Mesendoderm (in vitro differentiated cells): Measurements from ENCODE around the gene CDK5RAP2.

Experiments
- DNase-seq: peaks from one replicate; pipeline ENCODE4 v3.0.0; 2013
- H2AK5ac ChIP-seq: 2 replicates; pipeline ENCODE4 v1.6.1; 2013; ENCODE audit warnings: low read length, inconsistent platforms
- H2BK120ac ChIP-seq: 2 replicates; pipeline ENCODE4 v1.6.1; 2013; ENCODE audit warnings: low read depth, mild to moderate bottlenecking, low read length, moderate library complexity, mixed read lengths
- H2BK15ac ChIP-seq: replicated peaks from 2 replicates; pipeline ENCODE4 v1.6.1; 2013; ENCODE audit warnings: low read depth, mild to moderate bottlenecking, moderate library complexity
- H2BK5ac ChIP-seq: 2 replicates; pipeline ENCODE4 v1.6.1; 2013; ENCODE audit warnings: low read length, inconsistent platforms
- H3K18ac ChIP-seq: 2 replicates; pipeline ENCODE4 v1.6.1; 2013; ENCODE audit warnings: mild to moderate bottlenecking, low read length, mixed read lengths
- H3K23ac ChIP-seq: one replicate; pipeline ENCODE4 v1.6.1; 2013; ENCODE audit warnings: low read length
- H3K27ac ChIP-seq: 2 replicates; pipeline ENCODE4 v1.5.1; 2013; ENCODE audit warnings: low read depth, mild to moderate bottlenecking, inconsistent platforms, low read length, moderate library complexity
- H3K27me3 ChIP-seq: 2 replicates; pipeline ENCODE4 v1.6.1; 2013; ENCODE audit warnings: low read length, control low read depth, mild to moderate bottlenecking, inconsistent platforms; ENCODE audit not compliant: insufficient read depth, poor library complexity
- H3K36me3 ChIP-seq: 2 replicates; pipeline ENCODE4 v1.6.1; 2013; ENCODE audit warnings: low read length, inconsistent platforms; ENCODE audit not compliant: control insufficient read depth, insufficient read depth
- H3K4ac ChIP-seq: one replicate; pipeline ENCODE4 v1.6.1; 2013; ENCODE audit warnings: low read depth, mild to moderate bottlenecking, low read length, moderate library complexity
- H3K4me1 ChIP-seq: 2 replicates; pipeline ENCODE4 v1.6.1; 2013; ENCODE audit warnings: low read depth, low read length, inconsistent platforms; ENCODE audit not compliant: control insufficient read depth
- H3K4me2 ChIP-seq: 2 replicates; pipeline ENCODE4 v1.6.1; 2013; ENCODE audit warnings: low read length
- H3K4me3 ChIP-seq: 2 replicates; pipeline ENCODE4 v1.5.1; 2013; ENCODE audit warnings: mild to moderate bottlenecking, low read length
- H3K56ac ChIP-seq: one replicate; pipeline ENCODE4 v1.6.1; 2013; ENCODE audit warnings: low read length
- H3K79me1 ChIP-seq: 2 replicates; pipeline ENCODE4 v1.6.1; 2013; ENCODE audit warnings: low read length, inconsistent platforms
- H3K79me2 ChIP-seq: 2 replicates; pipeline ENCODE4 v1.6.1; 2013; ENCODE audit warnings: mild to moderate bottlenecking, low read length; ENCODE audit not compliant: control insufficient read depth, insufficient read depth
- H3K9ac ChIP-seq: 2 replicates; pipeline ENCODE4 v1.6.1; 2013; ENCODE audit warnings: low read length, inconsistent platforms
- H4K5ac ChIP-seq: one replicate; pipeline ENCODE4 v1.6.1; 2013; ENCODE audit warnings: low read length
- H4K8ac ChIP-seq: one replicate; pipeline ENCODE4 v1.6.1; 2013; ENCODE audit warnings: low read depth, mild to moderate bottlenecking, control low read depth, low read length, moderate library complexity
- WGBS: extraction: QIAGEN DNeasy Blood & Tissue Kit; methylation state at CpG from one replicate; pipeline ENCODE4 v1.1.7; 2013; ENCODE audit warnings: low lambda C conversion rate, missing lambda C conversion rate; ENCODE audit not compliant: insufficient coverage; ENCODE audit errors: extremely low coverage; 5-methylcytosine and 5-hydroxymethylcytosine counted together

The CDK5RAP2 gene

DNA sequence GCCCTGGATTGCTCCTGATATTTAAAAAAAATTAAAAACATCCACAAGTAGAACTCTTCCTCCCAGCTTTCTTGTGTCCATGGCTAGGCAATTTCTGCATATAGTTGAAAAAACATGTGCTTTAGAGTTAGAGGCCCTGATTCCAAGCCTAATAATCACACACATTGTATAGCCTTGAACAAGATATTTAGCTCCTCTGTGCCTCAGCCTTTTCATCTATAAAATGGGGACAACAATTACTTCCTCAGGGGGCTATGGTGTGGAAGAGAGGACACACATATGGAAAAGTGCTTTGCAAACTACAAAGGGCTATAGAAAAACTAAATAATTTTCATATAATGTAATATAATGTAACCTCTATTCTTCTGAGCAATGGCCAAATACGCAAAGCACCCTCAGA, 23.0 kb upstream of the CDK5RAP2 start:
- no peaks in the 10 kb centered on the region for H3K27me3 ChIP-seq
- no peak overlapping the region for H2BK5ac ChIP-seq
- WGBS, result no CpG with 5 or more reads among the region's 1 CpG
- H3K9ac ChIP-seq, result no peak overlapping the region
- H3K4me3 ChIP-seq, result no peak overlapping the region
- H3K79me1 ChIP-seq, result no peaks in the 10 kb centered on the region
- H2AK5ac ChIP-seq, result no peak overlapping the region
- no peak for DNase-seq
- H3K56ac ChIP-seq, result no peak overlapping the region
- peak overlapping the region; percentile 28 for H4K8ac ChIP-seq
- H4K5ac ChIP-seq, result no peak overlapping the region
- no peak overlapping the region for H3K23ac ChIP-seq
- H3K4me2 ChIP-seq, result no peak overlapping the region
- H3K4me1 ChIP-seq, result no peaks in the 10 kb centered on the region
- H3K18ac ChIP-seq, result no peak overlapping the region
- no peak overlapping the region for H3K4ac ChIP-seq
- H3K27ac ChIP-seq, result no peak overlapping the region
- no peak overlapping the region for H2BK120ac ChIP-seq
- H2BK15ac ChIP-seq, result no peak overlapping the region
- H3K79me2 ChIP-seq, result no peaks in the 10 kb centered on the region
- no peaks in the 10 kb centered on the region for H3K36me3 ChIP-seq

DNA sequence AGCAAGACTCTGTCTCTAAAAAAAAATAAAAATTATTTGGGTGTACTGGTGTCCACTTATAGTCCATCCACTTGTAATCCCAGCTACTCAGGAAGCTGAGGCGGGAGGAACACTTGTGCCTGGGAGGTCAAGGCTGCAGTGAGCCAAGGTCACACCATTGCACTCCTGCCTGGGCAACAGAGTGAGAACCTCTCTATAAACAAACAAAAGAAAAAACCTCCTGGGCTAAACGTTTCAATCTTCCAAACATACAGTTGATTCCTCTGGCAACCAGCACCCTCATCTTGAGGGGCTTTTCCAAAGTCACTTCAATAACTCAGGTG, 13.9 kb upstream of the CDK5RAP2 start:
- no CpG with 5 or more reads among the region's 2 CpGs for WGBS
- H3K56ac ChIP-seq, result no peak overlapping the region
- no peak overlapping the region for H3K18ac ChIP-seq
- no peak overlapping the region for H2BK15ac ChIP-seq
- H4K8ac ChIP-seq, result no peak overlapping the region
- no peaks in the 10 kb centered on the region for H3K79me2 ChIP-seq
- H2BK120ac ChIP-seq, result no peak overlapping the region
- no peak overlapping the region for H3K23ac ChIP-seq
- H3K4me1 ChIP-seq, result no peaks in the 10 kb centered on the region
- H2BK5ac ChIP-seq, result no peak overlapping the region
- no peaks in the 10 kb centered on the region for H3K79me1 ChIP-seq
- no peak overlapping the region for H3K9ac ChIP-seq
- H2AK5ac ChIP-seq, result no peak overlapping the region
- H3K36me3 ChIP-seq, result no peaks in the 10 kb centered on the region
- no peak overlapping the region for H3K27ac ChIP-seq
- no peak overlapping the region for H3K4ac ChIP-seq
- no peak for DNase-seq
- H3K4me3 ChIP-seq, result no peak overlapping the region
- H3K4me2 ChIP-seq, result no peak overlapping the region
- no peak overlapping the region for H4K5ac ChIP-seq
- H3K27me3 ChIP-seq, result no peaks in the 10 kb centered on the region

DNA sequence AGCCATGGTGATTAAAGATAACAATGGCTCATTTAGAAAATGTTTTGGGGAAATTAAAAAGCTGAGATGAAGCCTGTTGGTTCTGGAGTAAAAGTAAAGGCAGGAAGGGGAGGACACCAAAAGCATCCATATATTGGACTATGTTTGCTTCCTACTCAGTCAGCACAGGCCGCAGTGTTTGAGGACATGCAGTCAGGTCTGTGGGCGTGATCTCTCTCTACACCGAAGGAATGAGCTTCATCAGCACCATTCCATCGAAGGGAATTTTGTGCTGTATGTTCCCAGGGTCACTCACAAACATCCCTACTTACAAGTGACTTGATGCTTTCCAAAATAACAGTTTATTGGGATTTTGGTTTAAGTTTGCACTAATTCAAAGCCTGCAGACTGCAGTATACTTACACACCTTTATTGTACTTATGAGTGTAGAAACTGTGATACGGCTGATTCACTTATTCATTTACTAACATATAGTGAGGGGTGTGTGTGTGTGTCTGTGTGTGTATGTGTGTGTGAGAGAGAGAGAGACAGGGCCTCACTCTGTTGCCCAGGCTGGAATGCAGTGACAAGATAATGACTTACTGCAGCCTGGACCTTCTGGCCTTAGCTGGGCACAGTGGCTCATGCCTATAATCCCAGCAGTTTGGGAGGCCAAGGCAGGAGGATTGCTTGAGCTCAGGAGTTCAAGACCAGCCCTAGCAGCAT, 13.4 kb upstream of the CDK5RAP2 start:
- Histone ChIP-seq H3K27me3 (no peaks in the 10 kb centered on the region), H3K27ac (no peak overlapping the region)
- no peak for DNase-seq

DNA sequence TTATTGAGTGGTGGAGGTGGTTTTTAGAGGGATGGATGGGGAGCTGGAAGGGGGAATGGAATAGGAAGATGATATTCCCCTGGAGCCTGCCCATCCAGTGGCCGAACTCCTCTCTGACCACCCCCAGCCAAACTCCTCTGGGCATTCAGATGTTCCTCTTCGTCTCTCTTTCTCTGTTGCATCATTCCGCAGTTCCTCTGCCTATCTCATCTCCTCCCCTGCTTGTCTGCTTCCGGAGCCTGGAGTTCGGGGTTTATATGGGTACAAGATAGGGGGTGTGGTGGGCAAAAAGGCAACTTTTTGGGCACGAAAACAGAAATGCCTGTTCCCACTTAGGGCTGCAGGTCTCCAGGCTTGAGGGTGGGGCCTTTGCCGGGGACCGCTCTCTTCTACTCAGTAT, 12.2 kb upstream of the CDK5RAP2 start:
- H3K23ac ChIP-seq, result no peak overlapping the region
- H3K4me2 ChIP-seq, result no peak overlapping the region
- no peak overlapping the region for H4K5ac ChIP-seq
- no peaks in the 10 kb centered on the region for H3K79me2 ChIP-seq
- no peak overlapping the region for H2BK15ac ChIP-seq
- no peak overlapping the region for H3K4ac ChIP-seq
- no peaks in the 10 kb centered on the region for H3K4me1 ChIP-seq
- H4K8ac ChIP-seq, result no peak overlapping the region
- no peaks in the 10 kb centered on the region for H3K36me3 ChIP-seq
- H3K27me3 ChIP-seq, result no peaks in the 10 kb centered on the region
- WGBS, result no CpG with 5 or more reads among the region's 8 CpGs
- H2AK5ac ChIP-seq, result no peak overlapping the region
- no peak overlapping the region for H3K4me3 ChIP-seq
- no peak for DNase-seq
- no peak overlapping the region for H2BK120ac ChIP-seq
- H3K56ac ChIP-seq, result no peak overlapping the region
- no peak overlapping the region for H3K18ac ChIP-seq
- no peaks in the 10 kb centered on the region for H3K79me1 ChIP-seq
- no peak overlapping the region for H3K9ac ChIP-seq
- H3K27ac ChIP-seq, result no peak overlapping the region
- H2BK5ac ChIP-seq, result no peak overlapping the region

More for the DNA sequence above, 13.4 kb upstream of the CDK5RAP2 start:
- H4K5ac ChIP-seq, result no peak overlapping the region
- H3K79me2 ChIP-seq, result no peaks in the 10 kb centered on the region
- no CpG with 5 or more reads among the region's 5 CpGs for WGBS
- no peaks in the 10 kb centered on the region for H3K79me1 ChIP-seq
- no peak overlapping the region for H2BK5ac ChIP-seq
- no peak overlapping the region for H2BK120ac ChIP-seq
- no peak overlapping the region for H2AK5ac ChIP-seq
- H2BK15ac ChIP-seq, result no peak overlapping the region
- no peak overlapping the region for H3K9ac ChIP-seq
- H3K4me2 ChIP-seq, result no peak overlapping the region
- H3K18ac ChIP-seq, result no peak overlapping the region
- H3K4me3 ChIP-seq, result no peak overlapping the region
- H3K36me3 ChIP-seq, result no peaks in the 10 kb centered on the region
- no peak overlapping the region for H3K56ac ChIP-seq
- no peaks in the 10 kb centered on the region for H3K4me1 ChIP-seq
- no peak overlapping the region for H3K23ac ChIP-seq
- no peak overlapping the region for H4K8ac ChIP-seq
- H3K4ac ChIP-seq, result no peak overlapping the region

DNA sequence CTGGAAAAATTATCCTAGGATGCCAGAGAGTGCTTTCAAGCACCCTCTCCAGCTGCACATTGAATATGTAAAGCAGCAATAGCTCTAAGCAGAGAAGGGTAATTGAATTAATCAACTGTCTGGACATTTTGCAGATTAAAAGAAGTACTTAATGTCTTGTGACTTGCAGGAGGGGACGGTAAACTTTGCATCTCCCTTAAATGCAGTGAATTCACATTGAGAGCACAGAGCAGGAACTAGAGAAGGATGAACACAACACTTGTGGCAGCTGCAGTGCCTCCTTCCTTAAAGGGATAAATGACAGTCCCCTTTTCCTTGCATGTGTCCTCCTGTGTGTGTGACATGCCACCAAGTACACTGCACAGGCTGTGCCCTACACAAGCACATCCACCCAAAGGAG, 7.4 kb upstream of the CDK5RAP2 start:
- Histone ChIP-seq H3K56ac (no peak overlapping the region), H3K4me2 (no peak overlapping the region), H3K4me3 (no peak overlapping the region), H3K23ac (no peak overlapping the region), H4K8ac (no peak overlapping the region), H3K79me2 (no peaks in the 10 kb centered on the region), H3K27me3 (no peaks in the 10 kb centered on the region), H2AK5ac (no peak overlapping the region), H3K18ac (no peak overlapping the region), H3K79me1 (no peaks in the 10 kb centered on the region), H3K27ac (no peak overlapping the region), H3K9ac (no peak overlapping the region), H2BK120ac (no peak overlapping the region), H3K4ac (no peak overlapping the region), H3K4me1 (no peaks in the 10 kb centered on the region), H4K5ac (no peak overlapping the region), H2BK15ac (no peak overlapping the region), H2BK5ac (no peak overlapping the region), H3K36me3 (no peaks in the 10 kb centered on the region)
- DNase-seq, result no peak
- no CpG with 5 or more reads among the region's 1 CpG for WGBS

DNA sequence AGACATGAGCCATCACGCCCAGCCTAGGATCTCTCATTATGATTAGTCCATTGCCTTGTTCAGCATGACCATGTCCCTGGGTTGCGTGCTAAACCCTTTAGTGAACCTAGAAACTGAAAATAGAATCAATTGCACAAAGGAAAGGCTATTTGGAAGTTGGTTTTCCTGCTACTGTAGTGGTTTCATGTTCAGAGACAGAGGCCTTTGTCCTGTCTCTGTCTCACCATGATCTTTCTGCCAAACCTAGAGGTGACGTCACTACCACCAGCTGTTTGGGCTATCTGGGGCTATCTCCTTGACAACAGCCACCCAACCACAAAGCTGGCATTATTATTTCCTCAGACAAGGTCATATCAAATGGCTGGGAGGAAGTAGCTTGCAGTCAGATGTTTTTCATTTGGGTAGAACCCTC, 4.0 kb upstream of the CDK5RAP2 start:
- H3K4me2 ChIP-seq, result no peak overlapping the region
- H2AK5ac ChIP-seq, result no peak overlapping the region
- H3K27me3 ChIP-seq, result no peaks in the 10 kb centered on the region
- no peak overlapping the region for H3K4ac ChIP-seq
- no peak overlapping the region for H3K9ac ChIP-seq
- peaks cover 6% of the 10 kb centered on the region for H3K79me1 ChIP-seq
- no peak overlapping the region for H2BK120ac ChIP-seq
- no peak overlapping the region for H4K8ac ChIP-seq
- H3K56ac ChIP-seq, result no peak overlapping the region
- no peaks in the 10 kb centered on the region for H3K36me3 ChIP-seq
- no peak overlapping the region for H3K4me3 ChIP-seq
- no peak overlapping the region for H2BK15ac ChIP-seq
- H3K18ac ChIP-seq, result no peak overlapping the region
- WGBS, result no CpG with 5 or more reads among the region's 3 CpGs
- no peak overlapping the region for H3K27ac ChIP-seq
- DNase-seq, result peak; percentile 88
- H2BK5ac ChIP-seq, result no peak overlapping the region
- H3K4me1 ChIP-seq, result peaks cover 3% of the 10 kb centered on the region
- no peak overlapping the region for H4K5ac ChIP-seq
- peaks cover 8% of the 10 kb centered on the region for H3K79me2 ChIP-seq
- no peak overlapping the region for H3K23ac ChIP-seq
